HG03045 (cell line): ENCODE results near the gene FAF2.
"Not testable (repeated sequence)": the region's sequence is repeated elsewhere in the genome, so short reads cannot be mapped to it uniquely, and the experiment has no call there.

Source experiments
- ATAC-seq: cut with Tn5 transposase; IDR thresholded peaks from one replicate; pipeline ENCODE4 v1.9.1; 2021; ENCODE audit warnings: mild to moderate bottlenecking, moderate library complexity; ENCODE audit not compliant: unreplicated experiment

The FAF2 gene

DNA sequence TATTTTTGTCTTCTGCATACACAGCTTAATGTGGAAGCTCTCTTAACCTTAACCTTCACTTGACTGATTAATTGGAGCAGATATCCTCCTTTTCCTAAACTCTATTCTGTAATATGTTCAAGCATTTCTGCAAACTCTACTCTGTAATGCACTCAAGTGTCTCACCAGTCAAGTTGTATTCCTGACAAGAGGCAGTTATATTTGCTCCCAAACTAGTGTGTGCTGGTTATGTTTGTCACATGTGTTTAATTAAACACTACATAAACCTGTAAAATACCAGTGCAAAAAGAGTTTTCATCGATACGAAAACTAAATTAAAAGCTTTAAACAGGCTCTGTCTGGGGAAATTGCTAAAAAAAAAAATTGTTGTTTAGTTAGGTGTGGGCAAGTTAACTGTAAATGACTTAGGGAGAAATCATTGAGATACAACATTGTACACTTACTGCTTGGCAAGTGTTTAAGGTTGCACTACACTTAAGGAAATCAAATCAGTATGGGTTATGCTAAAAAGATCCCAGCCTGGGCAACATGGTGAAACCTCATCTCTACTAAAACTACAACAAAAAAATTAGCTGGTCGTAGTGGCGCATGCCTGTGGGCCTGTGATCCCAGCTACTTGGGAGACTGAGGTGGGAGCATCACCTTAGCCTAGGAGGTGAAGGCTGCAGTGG, 6.7 kb downstream of the FAF2 start:
- no peak for ATAC-seq

DNA sequence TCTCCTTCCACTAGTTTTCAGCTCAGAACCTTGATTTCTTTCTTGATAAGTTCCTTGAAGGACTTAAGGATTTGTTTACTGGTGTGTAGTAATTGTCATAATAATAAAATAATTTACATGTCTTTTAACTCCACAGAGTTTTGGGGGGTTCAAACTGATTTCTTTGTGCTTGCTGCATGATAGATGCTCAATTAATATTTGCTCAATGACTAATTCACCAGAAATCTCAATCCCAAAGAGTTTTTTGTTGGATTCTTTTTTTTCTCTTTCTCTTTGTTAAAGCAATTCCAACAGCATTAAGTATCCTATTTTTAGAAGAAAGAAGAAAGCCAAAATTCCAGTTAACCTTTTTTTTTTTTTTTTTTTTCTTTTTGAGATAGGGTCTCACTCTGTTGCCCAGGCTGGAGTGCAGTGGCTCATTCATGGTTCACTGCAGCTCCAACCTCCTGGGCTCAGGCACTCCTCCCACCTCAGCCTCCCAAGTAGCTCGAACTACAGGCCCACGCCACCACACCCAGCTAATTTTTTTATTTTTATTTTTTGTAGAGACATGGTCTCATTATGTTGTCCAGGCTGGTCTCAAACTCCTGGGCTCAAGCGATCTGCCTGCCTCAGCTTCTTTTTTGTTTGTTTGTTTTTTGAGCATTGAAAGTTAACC, 10.8 kb downstream of the FAF2 start:
- no peak for ATAC-seq

- no peak for ATAC-seq
These were observed 13.2 kb downstream of the FAF2 start for GRCh38 chr5:176461349-176461748.

- no peak for ATAC-seq
These were observed 15.1 kb downstream of the FAF2 start for GRCh38 chr5:176463113-176463764.

GRCh38 chr5:176466245-176466871, 18.2 kb downstream of the FAF2 start:
- ATAC-seq = no peak

DNA sequence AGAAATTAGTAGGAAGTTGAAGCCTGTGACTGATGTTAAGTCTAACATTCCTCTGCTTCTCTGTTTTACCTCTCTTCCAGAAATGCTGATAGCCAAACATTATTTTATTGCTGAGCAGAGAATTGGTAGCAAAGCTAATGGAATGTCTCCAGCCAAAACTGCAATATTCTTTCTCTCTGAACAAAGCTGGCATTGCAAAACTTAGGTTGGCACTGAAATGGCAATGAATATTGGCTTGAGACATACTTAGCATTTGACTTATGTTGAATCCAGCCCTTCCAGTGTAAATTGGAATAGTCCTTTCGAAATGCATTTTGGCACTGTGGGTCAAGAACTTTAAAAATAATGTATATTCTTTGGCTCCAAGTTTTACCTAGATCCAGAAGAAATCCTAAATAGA, 21.1 kb downstream of the FAF2 start:
- no peak for ATAC-seq

GRCh38 chr5:176470539-176470938, 22.4 kb downstream of the FAF2 start:
- ATAC-seq = no peak

DNA sequence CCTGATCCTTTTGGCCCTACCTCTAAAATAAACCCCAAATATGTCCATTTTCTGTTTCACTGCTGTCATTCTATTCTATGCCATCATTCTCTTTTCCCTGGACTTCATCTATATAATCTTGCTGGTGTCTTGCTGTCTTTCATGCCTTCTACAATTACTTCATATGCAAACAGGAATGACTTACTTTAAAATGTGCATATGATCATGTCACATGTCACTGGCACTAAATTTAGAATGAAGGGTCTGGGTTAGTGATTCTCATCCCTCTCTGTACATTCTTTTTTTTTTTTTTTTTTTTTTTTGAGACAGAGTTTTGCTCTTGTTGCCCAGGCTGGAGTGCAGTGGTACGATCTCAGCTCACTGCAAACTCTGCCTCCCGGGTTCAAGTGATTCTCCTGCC, 22.9 kb downstream of the FAF2 start:
- no peak for ATAC-seq

GRCh38 chr5:176473335-176474006, 25.3 kb downstream of the FAF2 start:
- no peak for ATAC-seq

GRCh38 chr5:176474476-176474875, 26.3 kb downstream of the FAF2 start:
- no peak for ATAC-seq

DNA sequence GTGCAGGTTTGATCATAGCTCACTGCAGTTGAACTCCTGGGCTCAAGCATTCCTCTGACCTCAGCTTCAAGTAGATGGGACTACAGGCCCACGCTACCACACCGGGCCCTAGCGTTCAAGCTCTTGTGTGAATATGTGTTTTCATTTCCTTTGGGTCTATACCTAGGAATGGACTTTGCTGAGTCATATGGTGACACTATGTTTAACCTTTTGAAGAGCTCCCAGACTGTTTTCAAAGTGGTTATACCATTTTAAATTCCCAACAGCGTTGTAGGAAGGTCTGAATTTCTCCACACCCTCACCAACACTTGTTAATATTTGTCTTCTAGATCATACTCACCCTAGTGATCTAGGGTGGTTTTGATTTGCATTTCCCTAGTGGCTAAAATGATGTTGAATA, 33.5 kb downstream of the FAF2 start:
- ATAC-seq = no peak

DNA sequence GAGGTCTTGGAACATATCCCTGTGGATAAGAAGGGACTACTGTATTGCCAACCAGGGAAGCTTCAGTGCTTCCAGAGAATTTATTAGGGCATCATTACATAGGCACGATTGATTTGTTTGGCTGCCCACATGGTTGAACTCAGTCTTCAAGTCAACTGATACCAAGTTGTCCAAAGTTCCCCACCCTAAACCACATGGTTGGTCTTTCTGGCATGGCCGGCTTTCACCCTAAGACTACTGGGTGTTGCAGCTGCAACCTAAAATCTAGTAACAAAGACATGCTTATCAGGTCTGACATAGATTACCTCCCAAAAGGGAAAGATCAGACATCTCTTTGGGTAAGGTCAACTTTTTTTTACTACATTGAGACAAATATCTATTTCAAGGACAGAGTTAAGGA, 37.0 kb downstream of the FAF2 start:
- no peak for ATAC-seq

GRCh38 chr5:176486189-176486757, 38.1 kb downstream of the FAF2 start:
- ATAC-seq = no peak

- ATAC-seq = not testable (repeated sequence)
These were observed 39.0 kb downstream of the FAF2 start for GRCh38 chr5:176487160-176487559.

DNA sequence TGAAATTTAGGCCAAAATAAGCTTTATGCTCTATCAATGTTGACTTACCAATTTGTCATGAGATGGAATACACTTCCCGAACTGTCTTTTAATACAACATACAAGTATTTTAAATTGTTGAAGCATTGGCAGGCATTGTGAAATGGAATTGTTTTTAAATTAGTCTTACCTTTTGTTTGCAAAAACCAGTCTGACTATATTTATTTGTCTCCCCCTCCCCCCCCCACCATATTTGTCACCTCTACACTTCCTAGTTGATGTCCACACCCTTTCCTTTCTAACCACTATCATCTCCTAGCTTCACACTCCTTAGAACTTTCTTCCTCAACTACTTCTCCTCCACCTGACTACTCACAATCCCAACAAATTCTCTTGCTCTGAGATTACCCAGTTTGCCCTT, 40.9 kb downstream of the FAF2 start:
- no peak for ATAC-seq

- no peak for ATAC-seq
These were observed 42.1 kb downstream of the FAF2 start for GRCh38 chr5:176490301-176490700.

DNA sequence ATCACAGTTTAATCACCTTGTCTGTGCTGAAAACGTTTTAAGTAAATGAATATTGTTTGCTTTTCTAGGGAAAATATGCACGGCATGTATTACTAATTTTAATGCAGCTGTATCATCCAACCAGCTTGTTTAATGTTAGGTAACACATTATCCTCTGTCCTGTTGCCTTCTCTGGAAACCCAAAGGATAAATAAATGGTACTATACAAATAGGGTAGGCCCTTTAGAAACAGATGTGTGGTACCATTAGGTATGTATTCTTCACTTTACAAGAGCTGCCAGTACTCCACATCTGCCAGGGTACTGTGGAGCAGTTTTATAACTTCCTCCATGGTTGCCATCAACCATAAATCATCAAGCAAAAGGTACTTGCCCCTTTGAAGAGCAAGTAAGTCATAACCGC, 42.9 kb downstream of the FAF2 start:
- no peak for ATAC-seq

DNA sequence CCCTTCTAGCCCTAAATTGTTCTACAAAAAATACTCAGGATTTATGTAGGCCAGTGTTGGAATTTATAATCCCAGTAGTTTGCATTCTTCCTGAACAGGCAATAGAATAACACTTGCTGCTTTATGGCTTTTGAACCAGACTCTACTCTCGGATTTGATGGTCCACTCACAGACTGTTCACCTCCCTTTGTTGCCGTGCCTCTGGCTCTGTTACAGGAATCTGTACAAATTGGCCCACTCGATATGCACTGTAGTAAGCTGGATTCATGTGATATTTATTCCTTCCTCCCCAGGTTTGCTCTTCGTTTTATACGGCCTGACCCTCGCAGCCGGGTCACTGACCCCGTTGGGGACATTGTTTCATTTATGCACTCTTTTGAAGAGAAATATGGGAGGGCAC, 43.7 kb downstream of the FAF2 start:
- ATAC-seq = no peak

DNA sequence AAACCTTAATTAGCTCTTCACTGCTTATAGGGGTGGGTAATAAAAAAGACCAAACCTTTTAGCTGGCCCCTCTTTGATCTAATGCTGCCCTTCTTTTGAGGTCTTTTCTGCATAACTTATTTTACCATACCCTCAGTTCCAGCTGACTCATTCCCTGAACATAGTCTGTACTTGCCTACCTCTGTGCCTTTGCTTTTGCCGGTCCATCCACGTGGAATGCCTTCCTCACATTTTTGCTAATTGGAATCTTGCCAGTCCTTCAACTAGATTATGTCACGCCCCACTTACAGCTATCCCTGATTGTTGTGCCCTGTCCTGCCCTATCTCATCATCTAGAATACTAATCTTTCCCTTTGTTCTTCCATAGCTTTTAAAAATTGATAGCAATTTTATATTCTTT, 44.2 kb downstream of the FAF2 start:
- ATAC-seq = no peak

DNA sequence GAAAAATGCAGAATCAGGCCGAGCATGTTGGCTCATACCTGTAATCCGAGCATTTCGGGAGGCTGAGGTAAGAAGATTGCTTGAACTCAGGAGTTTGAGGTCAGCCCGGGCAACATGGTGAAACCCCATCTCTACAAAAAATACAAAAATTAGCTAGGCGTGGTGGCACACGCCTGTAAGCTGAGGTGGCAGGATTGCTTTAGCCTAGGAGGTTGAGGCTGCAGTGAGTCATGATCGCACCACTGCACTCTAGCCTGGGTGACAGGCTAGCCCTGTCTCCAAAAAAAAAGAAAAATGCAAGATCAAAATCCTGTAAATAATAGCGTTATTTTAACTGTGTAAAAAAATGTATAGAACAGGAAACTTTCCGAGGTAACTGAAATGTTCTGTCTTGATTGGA, 49.7 kb downstream of the FAF2 start:
- no peak for ATAC-seq

DNA sequence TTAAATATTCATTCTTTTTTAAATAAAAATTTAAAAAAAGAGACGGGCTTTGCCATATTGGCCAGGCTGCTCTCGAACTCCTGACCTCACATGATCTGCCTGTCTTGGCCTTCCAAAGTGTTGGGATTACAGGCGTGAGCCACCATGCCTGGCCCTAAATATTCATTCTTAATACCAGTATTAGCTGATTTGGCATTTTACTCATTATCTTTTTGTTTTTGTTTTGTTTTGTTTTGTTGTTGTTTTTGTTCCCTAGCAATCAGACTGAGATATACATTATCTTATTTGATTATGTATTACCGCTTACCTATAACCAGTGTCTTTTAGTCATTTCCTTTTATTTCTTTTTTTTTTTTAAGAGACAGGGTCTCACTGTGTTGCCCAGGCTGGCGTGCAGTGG, 51.1 kb downstream of the FAF2 start:
- ATAC-seq = no peak
